GM21367 (cell line): ENCODE measurements around the gene DUT.
"Not testable (repeated sequence)": the region's sequence is repeated elsewhere in the genome, so short reads cannot be mapped to it uniquely, and the experiment has no call there.

Experiments
- ATAC-seq: cut with Tn5 transposase; IDR thresholded peaks from one replicate; pipeline ENCODE4 v1.9.1; 2021; ENCODE audit not compliant: unreplicated experiment

Gene DUT

GRCh38 chr15:48326180-48326579 lies 5.0 kb upstream of the DUT start:
- not testable (repeated sequence) for ATAC-seq

GRCh38 chr15:48330105-48330785 lies 984 bp upstream of the DUT start:
- ATAC-seq = no peak

- peak; percentile 36 for ATAC-seq
These were observed 790 bp downstream of the DUT start for GRCh38 chr15:48331796-48332641.

- no peak for ATAC-seq
These were observed 1.4 kb downstream of the DUT start for GRCh38 chr15:48332642-48333034.

- ATAC-seq = no peak
These were observed 2.3 kb downstream of the DUT start for GRCh38 chr15:48333540-48333939.

- no peak for ATAC-seq
These were observed 3.0 kb downstream of the DUT start for GRCh38 chr15:48334260-48334659.

- ATAC-seq = no peak
These were observed 5.7 kb downstream of the DUT start for GRCh38 chr15:48336940-48337339.

GRCh38 chr15:48337607-48338006 lies 6.4 kb downstream of the DUT start:
- no peak for ATAC-seq

GRCh38 chr15:48340111-48340510 lies 8.9 kb downstream of the DUT start:
- ATAC-seq = no peak

GRCh38 chr15:48343865-48344264 lies 12.6 kb downstream of the DUT start:
- no peak for ATAC-seq

GRCh38 chr15:48345516-48345915 lies 14.3 kb downstream of the DUT start:
- no peak for ATAC-seq

- ATAC-seq = peak; percentile 90
These were observed 21.3 kb downstream of the DUT start for GRCh38 chr15:48352474-48353072.

GRCh38 chr15:48354694-48355303 lies 23.6 kb downstream of the DUT start:
- no peak for ATAC-seq

GRCh38 chr15:48355377-48355776 lies 24.1 kb downstream of the DUT start:
- no peak for ATAC-seq

GRCh38 chr15:48358229-48359152 lies 27.3 kb downstream of the DUT start:
- no peak for ATAC-seq

GRCh38 chr15:48360841-48361240 lies 29.6 kb downstream of the DUT start:
- ATAC-seq = no peak

- ATAC-seq = no peak
These were observed 30.5 kb downstream of the DUT start for GRCh38 chr15:48361685-48362084.

- no peak for ATAC-seq
These were observed 32.2 kb downstream of the DUT start for GRCh38 chr15:48363474-48363873.

- no peak for ATAC-seq
These were observed 34.3 kb downstream of the DUT start for GRCh38 chr15:48365575-48365974.

- ATAC-seq = no peak
These were observed 35.5 kb downstream of the DUT start for GRCh38 chr15:48366584-48367312.
